Tibial nerve (tissue), 4 donors: ENCODE results near the gene WDR37. TPM values are rescaled to one million over a fixed set of nuclear protein-coding genes. Genes with fewer than 3 reads are reported as not detected.

Experiments
- DNase-seq, 2 donors: peaks; one replicate each; pipeline ENCODE4 v3.0.0-alpha.2; 2019; ENCODE audit warnings: low spot score in 2 of 2
- H3K27ac ChIP-seq, 4 donors: fragments of 200-600 bp; sonication (generic) in 3 of 4; one replicate each; pipeline ENCODE4 v1.5.1; 2017 to 2019; ENCODE audit warnings: mild to moderate bottlenecking in 1 of 4
- H3K27me3 ChIP-seq, 2 donors: fragments of 200-600 bp; sonication (generic) in 1 of 2; one replicate each; pipeline versions ENCODE4 v1.5.1 to v1.6.0; 2017 to 2019
- H3K36me3 ChIP-seq, 3 donors: fragments of 200-600 bp; sonication (generic); one replicate each; pipeline ENCODE4 v1.5.1; 2018 to 2019
- H3K4me1 ChIP-seq, 4 donors: fragments of 200-600 bp; sonication (generic) in 3 of 4; one replicate each; pipeline ENCODE4 v1.5.1; 2017 to 2019
- H3K4me3 ChIP-seq, 4 donors: fragments of 200-600 bp; sonication (generic) in 3 of 4; one replicate each; pipeline ENCODE4 v1.5.1; 2017 to 2019; ENCODE audit warnings: mild to moderate bottlenecking in 1 of 4, moderate library complexity in 1 of 4
- H3K9me3 ChIP-seq, 4 donors: fragments of 200-600 bp; sonication (generic) in 3 of 4; one replicate each; pipeline ENCODE4 v1.5.1; 2017 to 2019
- EP300 ChIP-seq, 2 donors: sonication (generic); formaldehyde crosslinking; IDR thresholded peaks; one replicate each; pipeline ENCODE4 v1.6.1; 2017; ENCODE audit warnings: antibody characterized with exemption in 2 of 2, mild to moderate bottlenecking in 1 of 2
- POLR2A ChIP-seq, 2 donors: fragments of 450-650 bp; IDR thresholded peaks; one replicate each; pipeline ENCODE4 v1.6.1; 2017; ENCODE audit warnings: antibody characterized with exemption in 2 of 2, mild to moderate bottlenecking in 2 of 2, moderate library complexity in 2 of 2
- WGBS, 2 donors: methylation state at CpG; one replicate each; pipeline ENCODE4 v1.1.5; 2018; 5-methylcytosine and 5-hydroxymethylcytosine counted together
- total RNA-seq, 4 donors: library from RNA; depleted of rRNA; stranded (reverse); fragments of >200 nt; gene quantifications; one replicate each; pipeline ENCODE4 v1.1.0, GENCODE V29; 2016
- TF ChIP-seq, protein P1 (sequence below), 5 experiments: fragments of 200-600 bp in 3 of 5; fragments of 450-650 bp in 2 of 5; sonication (generic) in 3 of 5; IDR thresholded peaks; one replicate each; pipeline ENCODE4 v1.5.1; 2016 to 2019; ENCODE audit warnings: antibody characterized with exemption in 5 of 5, mild to moderate bottlenecking in 3 of 5, moderate library complexity in 2 of 5

The WDR37 gene
- total RNA-seq, 4 donors from 2014 or later: 9.6 to 14.4 (median 12.9) TPM

DNA sequence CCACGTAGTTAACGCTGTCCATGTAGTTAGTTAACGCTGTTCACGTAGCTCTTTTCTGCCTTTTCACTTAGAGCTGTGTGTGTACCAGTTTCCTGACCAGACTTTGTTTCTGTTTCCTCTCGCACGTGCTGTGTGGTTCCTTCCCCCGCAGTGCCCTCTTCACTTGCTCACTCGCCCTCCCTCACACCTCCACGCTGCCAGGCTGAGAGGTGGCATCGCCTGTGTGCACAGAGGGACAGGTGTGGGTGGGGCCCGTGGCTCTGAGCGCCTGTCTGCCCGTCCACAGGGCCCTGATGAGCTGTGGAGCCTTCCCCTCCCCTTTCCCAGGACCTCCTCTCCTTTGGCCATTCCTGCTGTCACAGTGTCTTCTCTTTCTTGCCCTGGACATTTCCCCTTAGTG lies 30.6 kb downstream of the WDR37 start:
- H3K4me3 ChIP-seq: no peak overlapping the region
- TF ChIP-seq POLR2A (IDR thresholded peaks at IDR 0.05): no peak
- TF ChIP-seq, protein P1, sequence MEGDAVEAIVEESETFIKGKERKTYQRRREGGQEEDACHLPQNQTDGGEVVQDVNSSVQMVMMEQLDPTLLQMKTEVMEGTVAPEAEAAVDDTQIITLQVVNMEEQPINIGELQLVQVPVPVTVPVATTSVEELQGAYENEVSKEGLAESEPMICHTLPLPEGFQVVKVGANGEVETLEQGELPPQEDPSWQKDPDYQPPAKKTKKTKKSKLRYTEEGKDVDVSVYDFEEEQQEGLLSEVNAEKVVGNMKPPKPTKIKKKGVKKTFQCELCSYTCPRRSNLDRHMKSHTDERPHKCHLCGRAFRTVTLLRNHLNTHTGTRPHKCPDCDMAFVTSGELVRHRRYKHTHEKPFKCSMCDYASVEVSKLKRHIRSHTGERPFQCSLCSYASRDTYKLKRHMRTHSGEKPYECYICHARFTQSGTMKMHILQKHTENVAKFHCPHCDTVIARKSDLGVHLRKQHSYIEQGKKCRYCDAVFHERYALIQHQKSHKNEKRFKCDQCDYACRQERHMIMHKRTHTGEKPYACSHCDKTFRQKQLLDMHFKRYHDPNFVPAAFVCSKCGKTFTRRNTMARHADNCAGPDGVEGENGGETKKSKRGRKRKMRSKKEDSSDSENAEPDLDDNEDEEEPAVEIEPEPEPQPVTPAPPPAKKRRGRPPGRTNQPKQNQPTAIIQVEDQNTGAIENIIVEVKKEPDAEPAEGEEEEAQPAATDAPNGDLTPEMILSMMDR (IDR thresholded peaks at IDR 0.05): no peak
- no peak for TF ChIP-seq EP300 (IDR thresholded peaks at IDR 0.05)

DNA sequence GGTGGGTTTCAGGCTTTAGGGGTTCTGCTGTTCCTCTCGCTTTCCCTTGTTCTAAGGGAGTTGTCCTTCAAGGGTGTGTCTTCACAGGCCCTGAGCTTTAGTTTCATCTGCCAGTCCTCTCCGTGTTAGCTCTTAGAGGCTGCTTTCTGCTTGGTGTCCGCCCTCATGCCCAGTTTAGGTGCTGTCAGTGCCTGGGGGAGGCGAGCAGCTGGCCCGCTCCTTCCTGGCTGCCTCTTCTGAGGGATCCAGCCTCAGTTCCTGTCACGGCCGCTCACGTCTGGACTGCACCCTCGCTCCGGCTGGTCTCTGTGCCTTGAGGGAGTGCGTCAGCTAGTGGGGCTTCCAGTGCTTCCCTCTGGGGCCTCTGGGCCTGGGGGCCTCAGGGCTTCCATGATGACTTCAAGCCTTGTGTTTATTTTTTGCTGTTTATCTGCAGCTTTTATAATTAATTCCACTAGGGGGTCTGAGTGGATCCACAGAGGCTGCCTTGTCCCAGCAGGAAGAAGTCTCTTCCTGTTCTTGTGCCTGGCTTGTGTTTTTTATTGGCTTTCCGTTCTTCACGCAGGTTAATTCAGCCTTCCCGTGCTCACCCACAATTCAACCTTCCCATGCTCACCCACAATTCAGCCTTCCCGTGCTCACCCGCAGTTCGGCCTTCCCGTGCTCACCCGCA lies 33.0 kb downstream of the WDR37 start:
- no peak for TF ChIP-seq POLR2A (IDR thresholded peaks at IDR 0.05)
- no peak for TF ChIP-seq EP300 (IDR thresholded peaks at IDR 0.05)
- TF ChIP-seq, protein P1 (IDR thresholded peaks at IDR 0.05): no peak
- Histone ChIP-seq H3K36me3 (peaks cover 3 to 97% (median 10%) of the 10 kb centered on the region in 3 donors), H3K4me3 (no peak overlapping the region), H3K27ac (no peak overlapping the region), H3K9me3 (no peaks in the 10 kb centered on the region), H3K27me3 (no peaks in the 10 kb centered on the region), H3K4me1 (no peaks in the 10 kb centered on the region)
- WGBS, 2 donors: 73 to 75% methylated on average over 19 of the region's 19 CpGs
- DNase-seq: no peak

More for the DNA sequence above, 30.6 kb downstream of the WDR37 start:
- no peak for DNase-seq
- Histone ChIP-seq H3K4me1 (no peaks in the 10 kb centered on the region), H3K27me3 (no peaks in the 10 kb centered on the region), H3K27ac (no peak overlapping the region), H3K36me3 (peaks cover 5 to 100% (median 14%) of the 10 kb centered on the region in 3 donors), H3K9me3 (no peaks in the 10 kb centered on the region)
- 88 to 93% methylated on average over 13 of the region's 13 CpGs for WGBS, 2 donors

DNA sequence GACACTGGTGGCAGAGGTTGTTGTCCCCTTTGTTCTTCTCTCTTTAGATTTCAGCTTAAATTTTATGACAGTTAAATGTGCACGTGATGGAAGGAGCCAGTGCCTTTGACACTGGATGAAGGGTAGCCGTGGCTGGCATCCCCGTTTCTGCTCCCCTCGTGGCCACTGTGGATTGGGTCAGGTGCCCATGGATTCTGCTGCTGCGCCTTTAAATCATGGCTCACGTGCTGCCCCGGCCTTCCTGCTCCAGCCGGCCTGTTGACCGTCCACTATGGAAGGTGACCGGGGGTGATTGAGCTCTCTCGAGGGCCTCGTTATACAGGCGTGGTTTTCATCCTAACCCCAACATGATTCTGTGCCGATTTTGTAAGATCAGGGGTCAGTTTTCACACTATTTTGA lies 34.5 kb downstream of the WDR37 start:
- Histone ChIP-seq H3K27ac (no peak overlapping the region), H3K4me3 (no peak overlapping the region), H3K36me3 (peaks cover 2 to 97% (median 3%) of the 10 kb centered on the region in 3 donors), H3K9me3 (no peaks in the 10 kb centered on the region), H3K27me3 (no peaks in the 10 kb centered on the region), H3K4me1 (no peaks in the 10 kb centered on the region)
- DNase-seq: no peak
- TF ChIP-seq EP300 (IDR thresholded peaks at IDR 0.05) (no peak), POLR2A (IDR thresholded peaks at IDR 0.05) (no peak)
- TF ChIP-seq, protein P1 (IDR thresholded peaks at IDR 0.05): no peak
- 89 to 93% methylated on average over 14 of the region's 14 CpGs for WGBS, 2 donors

DNA sequence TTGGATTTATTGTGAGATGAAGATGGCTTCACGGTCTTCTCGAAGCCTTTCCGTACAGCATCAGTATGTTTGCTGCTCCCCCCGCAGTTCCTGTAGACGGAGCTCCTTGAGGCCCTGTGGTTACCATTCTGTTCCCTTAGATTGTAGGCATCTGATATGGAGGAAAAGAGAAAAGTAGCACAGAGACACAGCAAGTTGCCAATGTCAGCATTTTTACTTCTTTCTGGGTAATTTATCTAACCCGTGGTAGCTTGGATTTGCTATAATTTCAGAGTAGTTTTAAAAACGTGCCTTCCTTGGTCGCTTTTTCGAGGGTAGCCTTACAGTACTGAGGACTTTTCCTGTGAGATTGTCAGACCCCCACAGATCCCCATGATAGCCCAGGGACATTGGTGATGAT lies 37.5 kb downstream of the WDR37 start:
- H3K36me3 ChIP-seq: peaks cover 0 to 97% (median 3%) of the 10 kb centered on the region in 3 donors

More for the DNA sequence above, 37.5 kb downstream of the WDR37 start:
- 94 to 97% methylated on average over 9 of the region's 9 CpGs for WGBS, 2 donors
- Histone ChIP-seq H3K27ac (no peak overlapping the region), H3K9me3 (no peaks in the 10 kb centered on the region), H3K27me3 (no peaks in the 10 kb centered on the region), H3K4me1 (no peaks in the 10 kb centered on the region), H3K4me3 (no peak overlapping the region)
- DNase-seq: no peak
- TF ChIP-seq, protein P1 (IDR thresholded peaks at IDR 0.05): no peak
- TF ChIP-seq EP300 (IDR thresholded peaks at IDR 0.05) (no peak), POLR2A (IDR thresholded peaks at IDR 0.05) (no peak)
